HG02610 (cell line): ENCODE data around the gene ALLC.
"Not testable (repeated sequence)": the region's sequence is repeated elsewhere in the genome, so short reads cannot be mapped to it uniquely, and the experiment has no call there.

Experiments used
- ATAC-seq: cut with Tn5 transposase; IDR thresholded peaks from one replicate; pipeline ENCODE4 v1.9.1; 2021; ENCODE audit warnings: mild to moderate bottlenecking, moderate library complexity; ENCODE audit not compliant: unreplicated experiment

The ALLC gene

GRCh38 chr2:3657881-3658280 lies at the start of gene ALLC:
Gene ALLC, plus strand, starts transcription at chr2:3658200. Its CDS starts 12,958 bp downstream, at chr2:3671158.
- ATAC-seq, result no peak

- peak; percentile 15 for ATAC-seq
These were observed 49.4 kb upstream of the ALLC start for GRCh38 chr2:3608373-3609278.

GRCh38 chr2:3609279-3609673 lies 48.7 kb upstream of the ALLC start:
- ATAC-seq, result peak; percentile 74

- no peak for ATAC-seq
These were observed 47.6 kb upstream of the ALLC start for GRCh38 chr2:3610415-3610814.

- ATAC-seq, result no peak
These were observed 47.0 kb upstream of the ALLC start for GRCh38 chr2:3610881-3611505.

GRCh38 chr2:3611589-3611988 lies 46.4 kb upstream of the ALLC start:
- no peak for ATAC-seq

- no peak for ATAC-seq
These were observed 45.1 kb upstream of the ALLC start for GRCh38 chr2:3612639-3613523.

GRCh38 chr2:3613524-3613905 lies 44.5 kb upstream of the ALLC start:
- no peak for ATAC-seq

- not testable (repeated sequence) for ATAC-seq
These were observed 43.3 kb upstream of the ALLC start for GRCh38 chr2:3614743-3615142.

GRCh38 chr2:3615541-3616200 lies 42.3 kb upstream of the ALLC start:
- ATAC-seq, result not testable (repeated sequence)

- not testable (repeated sequence) for ATAC-seq
These were observed 41.4 kb upstream of the ALLC start for GRCh38 chr2:3616435-3617197.

- no peak for ATAC-seq
These were observed 40.7 kb upstream of the ALLC start for GRCh38 chr2:3617198-3617890.

GRCh38 chr2:3618367-3618766 lies 39.6 kb upstream of the ALLC start:
- ATAC-seq, result no peak

- ATAC-seq, result no peak
These were observed 39.0 kb upstream of the ALLC start for GRCh38 chr2:3619033-3619432.

GRCh38 chr2:3619661-3620060 lies 38.3 kb upstream of the ALLC start:
- not testable (repeated sequence) for ATAC-seq

GRCh38 chr2:3620834-3621233 lies 37.2 kb upstream of the ALLC start:
- no peak for ATAC-seq

- ATAC-seq, result no peak
These were observed 35.0 kb upstream of the ALLC start for GRCh38 chr2:3622967-3623366.

GRCh38 chr2:3624059-3624794 lies 33.8 kb upstream of the ALLC start:
- ATAC-seq, result peak; percentile 96

GRCh38 chr2:3625186-3625585 lies 32.8 kb upstream of the ALLC start:
- no peak for ATAC-seq
